Left ventricle myocardium inferior (tissue), 1 donor: ENCODE data around the gene CD69. TPM values are rescaled to one million over a fixed set of nuclear protein-coding genes. Genes with fewer than 3 reads are reported as not detected.

Experiments
- DNase-seq: peaks from one replicate; pipeline ENCODE4 v3.0.0-alpha.2; 2020
- H3K27ac ChIP-seq: fragments of 200-600 bp; replicated peaks from 2 replicates; pipeline ENCODE4 v1.8.0; 2021
- H3K27me3 ChIP-seq: fragments of 200-600 bp; 2 replicates; pipeline ENCODE4 v1.8.0; 2021; ENCODE audit warnings: low read depth
- H3K36me3 ChIP-seq: fragments of 200-600 bp; 2 replicates; pipeline ENCODE4 v1.8.0; 2021
- H3K4me1 ChIP-seq: fragments of 200-600 bp; 2 replicates; pipeline ENCODE4 v1.8.0; 2021
- H3K4me3 ChIP-seq: fragments of 200-600 bp; 2 replicates; pipeline ENCODE4 v1.8.0; 2021; ENCODE audit warnings: mild to moderate bottlenecking, moderate library complexity
- H3K9me3 ChIP-seq: fragments of 200-600 bp; replicated peaks from 2 replicates; pipeline ENCODE4 v1.8.0; 2021
- CTCF ChIP-seq: fragments of 200-600 bp; IDR thresholded peaks from 2 replicates; pipeline ENCODE4 v1.8.0; 2021; ENCODE audit warnings: antibody characterized with exemption, mild to moderate bottlenecking, borderline replicate concordance
- intact Hi-C: fragments of 100-400 bp; cut with micrococcal nuclease; formaldehyde crosslinking; loops from one replicate; pipeline ENCODE4 v1.11.0; 2022
- total RNA-seq: library from RNA; stranded (reverse); fragmentation: NEBNext Ultra II Directional; extraction: Animal tissue kit (Norgen Biotek cat#: 25700); gene quantifications from one replicate; pipeline ENCODE4 v1.2.1, GENCODE V29; 2021
- donor health status: DM: no; HTN: yes; CAD: no; lungs with severe emphysema.

Gene CD69
- total RNA-seq, 1 donor from 2014 or later: 0.25 TPM

- DNase-seq: no peak
Measured at GRCh38 chr12:9786726-9787717, 26.3 kb upstream of the CD69 start.

GRCh38 chr12:9784816-9785215, 24.1 kb upstream of the CD69 start:
- Histone ChIP-seq H3K27ac (no peak overlapping the region), H3K4me1 (no peaks in the 10 kb centered on the region)

More at GRCh38 chr12:9786726-9787717, 26.3 kb upstream of the CD69 start:
- Histone ChIP-seq H3K4me3 (no peak overlapping the region), H3K27me3 (no peaks in the 10 kb centered on the region), H3K27ac (no peak overlapping the region), H3K4me1 (no peaks in the 10 kb centered on the region), H3K36me3 (no peaks in the 10 kb centered on the region), H3K9me3 (peaks cover 9% of the 10 kb centered on the region)
- intact Hi-C loops: no loop called here
- TF ChIP-seq CTCF: no peak

GRCh38 chr12:9784326-9784725, 23.6 kb upstream of the CD69 start:
- no peaks in the 10 kb centered on the region for H3K4me1 ChIP-seq
- H3K4me3 ChIP-seq: no peak overlapping the region
- TF ChIP-seq CTCF: no peak
- no peaks in the 10 kb centered on the region for H3K36me3 ChIP-seq
- no peak for DNase-seq
- intact Hi-C loops: no loop called here
- H3K27ac ChIP-seq: no peak overlapping the region
- no peaks in the 10 kb centered on the region for H3K9me3 ChIP-seq
- no peaks in the 10 kb centered on the region for H3K27me3 ChIP-seq

More at GRCh38 chr12:9784816-9785215, 24.1 kb upstream of the CD69 start:
- DNase-seq: no peak
- intact Hi-C loops: no loop called here
- TF ChIP-seq CTCF: no peak
- H3K4me3 ChIP-seq: no peak overlapping the region
- H3K36me3 ChIP-seq: no peaks in the 10 kb centered on the region
- no peaks in the 10 kb centered on the region for H3K27me3 ChIP-seq
- peaks cover 3% of the 10 kb centered on the region for H3K9me3 ChIP-seq

GRCh38 chr12:9782547-9783382, 22.1 kb upstream of the CD69 start:
- no peaks in the 10 kb centered on the region for H3K36me3 ChIP-seq
- H3K4me1 ChIP-seq: no peaks in the 10 kb centered on the region
- intact Hi-C loops: no loop called here
- no peak for DNase-seq
- no peaks in the 10 kb centered on the region for H3K9me3 ChIP-seq
- H3K4me3 ChIP-seq: no peak overlapping the region
- no peak overlapping the region for H3K27ac ChIP-seq
- no peaks in the 10 kb centered on the region for H3K27me3 ChIP-seq
- TF ChIP-seq CTCF: no peak

GRCh38 chr12:9781360-9781759, 20.7 kb upstream of the CD69 start:
- Histone ChIP-seq H3K4me3 (no peak overlapping the region), H3K27ac (no peak overlapping the region), H3K27me3 (no peaks in the 10 kb centered on the region), H3K36me3 (no peaks in the 10 kb centered on the region), H3K4me1 (no peaks in the 10 kb centered on the region), H3K9me3 (no peaks in the 10 kb centered on the region)
- intact Hi-C loops: no loop called here
- no peak for DNase-seq
- no peak for TF ChIP-seq CTCF
